Adrenal gland (tissue), 12 donors: ENCODE measurements around the gene TTC9B. TPM values are rescaled to one million over a fixed set of nuclear protein-coding genes. Genes with fewer than 3 reads are reported as not detected.

Experiments used
- DNase-seq, 7 donors: peaks; one replicate each; pipeline ENCODE4 v3.0.0-alpha.2; 2019 to 2020
- H3K27ac ChIP-seq, 5 donors: fragments of 200-600 bp; sonication (generic) in 4 of 5; 1 replicate in 3 of 5; 2 replicates in 2 of 5; pipeline versions ENCODE4 v1.5.1 to v1.8.0; 2016 to 2020; ENCODE audit warnings: mild to moderate bottlenecking in 1 of 5
- H3K27me3 ChIP-seq: fragments of 200-600 bp; 2 replicates; pipeline ENCODE4 v1.8.0; 2021
- H3K36me3 ChIP-seq, 2 donors: fragments of 200-600 bp; replicated peaks in 1 of 2; 1 replicate in 1 of 2; 2 replicates in 1 of 2; pipeline versions ENCODE4 v1.5.1 to v1.8.0; 2018 to 2022
- H3K4me1 ChIP-seq, 2 donors: fragments of 200-600 bp; replicated peaks in 1 of 2; 1 replicate in 1 of 2; 2 replicates in 1 of 2; pipeline versions ENCODE4 v1.5.1 to v1.8.0; 2018 to 2021
- H3K4me3 ChIP-seq, 4 donors: fragments of 200-600 bp; sonication (generic) in 3 of 4; one replicate each; pipeline ENCODE4 v1.5.1; 2016 to 2018
- H3K9me3 ChIP-seq, 3 donors: fragments of 200-600 bp; sonication (generic) in 1 of 3; replicated peaks in 1 of 3; 1 replicate in 2 of 3; 2 replicates in 1 of 3; pipeline versions ENCODE4 v1.5.1 to v1.8.0; 2016 to 2021
- CTCF ChIP-seq, 6 experiments: fragments of 450-650 bp in 4 of 6; fragments of 200-600 bp in 2 of 6; sonication (generic) in 1 of 6; IDR thresholded peaks; 1 replicate in 5 of 6; 2 replicates in 1 of 6; pipeline versions ENCODE4 v1.5.1 to v1.8.0; 2016 to 2021; ENCODE audit warnings: antibody characterized with exemption in 6 of 6, mild to moderate bottlenecking in 2 of 6, moderate library complexity in 1 of 6
- POLR2A ChIP-seq, 2 donors: fragments of 450-650 bp; IDR thresholded peaks; one replicate each; pipeline ENCODE4 v1.6.1; 2017; ENCODE audit warnings: antibody characterized with exemption in 2 of 2, mild to moderate bottlenecking in 2 of 2, moderate library complexity in 1 of 2
- WGBS, 4 donors: extraction: QIAGEN DNeasy Blood & Tissue Kit in 2 of 4; methylation state at CpG; one replicate each; pipeline versions ENCODE4 v1.1.5 to v1.1.7; 2013 to 2017; 5-methylcytosine and 5-hydroxymethylcytosine counted together
- intact Hi-C, 2 donors: fragments of 100-400 bp; cut with DNase I; formaldehyde crosslinking; loops; one replicate each; pipeline versions ENCODE4 v1.14.1 to v1.15.0; 2022 to 2023
- polyA plus RNA-seq, 3 donors: library from polyadenylated mRNA; stranded (reverse); fragments of 200-250 nt in 2 of 3; fragments of 350-450 nt in 1 of 3; fragmentation: Illumina TruSeq in 1 of 3; extraction: RNeasy Lipid Tissue Mini Kit (QIAGEN cat#74804) in 1 of 3; gene quantifications; one replicate each; pipeline ENCODE4 v1.2.3, GENCODE V29; 2013 to 2014
- total RNA-seq, 9 donors: library from RNA; depleted of rRNA in 4 of 9; stranded (reverse); fragments of >200 nt in 4 of 9; fragments of 120-200 nt in 1 of 9; fragmentation: NEBNext Ultra II Directional in 1 of 9; extraction: Animal tissue kit (Norgen Biotek cat#: 25700) in 1 of 9; gene quantifications; one replicate each; pipeline versions ENCODE4 v1.1.0 to v1.2.4, GENCODE V29; 2013 to 2023
- donor health status: healthy with polysubstance abuse.
- donor health status: Bipolar disorder and iron deficiency.
- donor health status: DM: yes; HTN: yes; CAD: no.
- donor health status: DM: no; HTN: no; CAD: no.
- donor health status: DM: no; HTN: no; CAD: no.
- donor health status: DM: yes; HTN: yes; CAD: no.

The TTC9B gene
- total and polyA plus RNA-seq, 12 donors = 0.32 to 2.6 (median 0.53) TPM; not detected in 8

GRCh38 chr19:40249201-40249600 is 31.0 kb upstream of the TTC9B start:
- WGBS, 4 donors = 73 to 81% (median 80%) methylated on average over 9 to 10 of the region's 10 CpGs
- no peak for DNase-seq
- Histone ChIP-seq H3K4me1 (peaks cover 0 to 16% of the 10 kb centered on the region in 2 donors), H3K36me3 (peaks cover 0 to 12% of the 10 kb centered on the region in 2 donors), H3K27ac (no peak overlapping the region), H3K9me3 (no peaks in the 10 kb centered on the region), H3K27me3 (no peaks in the 10 kb centered on the region), H3K4me3 (no peak overlapping the region)
- TF ChIP-seq POLR2A (IDR thresholded peaks at IDR 0.05) = no peak
- intact Hi-C loops = no loop called here

- Histone ChIP-seq H3K27me3 (no peaks in the 10 kb centered on the region), H3K9me3 (no peaks in the 10 kb centered on the region), H3K4me1 (peaks cover 3 to 10% of the 10 kb centered on the region in 2 donors), H3K27ac (peak overlapping the region in 1 of 5 donors; percentile 15), H3K36me3 (peaks cover 0 to 9% of the 10 kb centered on the region in 2 donors), H3K4me3 (no peak overlapping the region)
- DNase-seq = no peak
- no peak for TF ChIP-seq CTCF (IDR thresholded peaks at IDR 0.05)
- TF ChIP-seq POLR2A (IDR thresholded peaks at IDR 0.05) = no peak
- 75 to 89% (median 82%) methylated on average over 10 to 12 of the region's 12 CpGs for WGBS, 4 donors
- intact Hi-C loops = no loop called here
Observed at GRCh38 chr19:40247735-40248262, 29.6 kb upstream of the TTC9B start.

- H3K27ac ChIP-seq = peak overlapping the region in 1 of 5 donors; percentile 15
- no peak for DNase-seq
- H3K36me3 ChIP-seq = peaks cover 0 to 9% of the 10 kb centered on the region in 2 donors
- no peaks in the 10 kb centered on the region for H3K27me3 ChIP-seq
- TF ChIP-seq CTCF (IDR thresholded peaks at IDR 0.05) = no peak
- no peak for TF ChIP-seq POLR2A (IDR thresholded peaks at IDR 0.05)
- no peaks in the 10 kb centered on the region for H3K9me3 ChIP-seq
- intact Hi-C loops = no loop called here
- WGBS, 4 donors = 85 to 92% (median 90%) methylated on average over 2 to 6 of the region's 6 CpGs
- H3K4me1 ChIP-seq = peaks cover 9 to 15% of the 10 kb centered on the region in 2 donors
- H3K4me3 ChIP-seq = no peak overlapping the region
Observed at GRCh38 chr19:40247178-40247577, 29.0 kb upstream of the TTC9B start.

DNA sequence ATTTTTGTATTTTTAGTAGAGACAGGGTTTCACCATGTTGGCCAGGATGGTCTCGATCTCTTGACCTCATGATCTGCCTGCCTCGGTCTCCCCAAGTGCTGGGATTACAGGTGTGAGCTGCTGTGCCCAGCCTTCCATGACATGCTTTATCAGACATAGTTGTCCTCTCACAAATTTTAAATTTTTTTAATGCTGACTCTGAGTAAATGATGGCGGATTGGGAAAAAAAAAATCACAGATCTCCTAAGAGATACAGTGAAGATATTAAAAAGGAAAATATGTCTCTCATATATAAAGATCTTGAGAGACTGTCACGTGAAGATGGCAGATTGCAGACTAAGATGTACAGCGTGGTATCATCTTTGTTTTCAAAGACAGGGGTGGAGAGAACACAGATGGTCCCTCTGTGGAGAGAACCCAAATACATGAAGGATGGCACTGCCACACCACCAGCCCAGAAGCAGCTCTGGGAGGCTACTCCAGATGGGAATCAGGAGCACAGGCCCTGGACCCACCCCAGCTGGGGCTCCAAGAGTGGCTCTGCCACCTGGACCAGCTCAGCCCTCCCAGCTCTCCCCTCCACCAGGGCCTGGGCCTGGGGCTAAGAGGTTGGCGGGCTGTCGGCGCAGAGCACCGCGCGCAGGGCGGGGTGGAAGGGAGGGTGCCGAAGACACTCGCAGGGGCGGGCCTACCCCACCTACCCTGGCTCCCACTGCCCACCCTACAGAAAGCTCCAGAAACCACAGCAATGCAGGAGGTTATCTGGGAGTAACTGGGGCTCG is 28.3 kb upstream of the TTC9B start:
- Histone ChIP-seq H3K9me3 (no peaks in the 10 kb centered on the region), H3K36me3 (peaks cover 0 to 7% of the 10 kb centered on the region in 2 donors), H3K27ac (no peak overlapping the region), H3K4me1 (peaks cover 14 to 22% of the 10 kb centered on the region in 2 donors), H3K4me3 (no peak overlapping the region), H3K27me3 (no peaks in the 10 kb centered on the region)
- intact Hi-C loops = no loop called here
- no peak for DNase-seq
- 94 to 98% (median 95%) methylated on average over 5 to 16 of the region's 16 CpGs for WGBS, 4 donors
- no peak for TF ChIP-seq POLR2A (IDR thresholded peaks at IDR 0.05)
- no peak for TF ChIP-seq CTCF (IDR thresholded peaks at IDR 0.05)
